Breast epithelium (tissue), 4 donors: ENCODE data around the gene DIPK2B. TPM values are rescaled to one million over a fixed set of nuclear protein-coding genes. Genes with fewer than 3 reads are reported as not detected.

ENCODE experiments used
- DNase-seq, 2 donors: peaks; one replicate each; pipeline ENCODE4 v3.0.0-alpha.2; 2019; ENCODE audit warnings: low spot score in 2 of 2
- H3K27ac ChIP-seq, 2 donors: fragments of 200-600 bp; sonication (generic) in 1 of 2; one replicate each; pipeline ENCODE4 v1.5.1; 2016 to 2019; ENCODE audit warnings: mild to moderate bottlenecking in 1 of 2
- H3K27me3 ChIP-seq, 2 donors: fragments of 200-600 bp; sonication (generic) in 1 of 2; one replicate each; pipeline versions ENCODE4 v1.5.1 to v1.6.0; 2017 to 2019; ENCODE audit warnings: control low read depth in 1 of 2, mild to moderate bottlenecking in 1 of 2
- H3K36me3 ChIP-seq: fragments of 200-600 bp; one replicate; pipeline ENCODE4 v1.5.1; 2019
- H3K4me1 ChIP-seq, 2 donors: fragments of 200-600 bp; sonication (generic); one replicate each; pipeline ENCODE4 v1.5.1; 2016 to 2019; ENCODE audit warnings: control low read depth in 1 of 2
- H3K4me3 ChIP-seq, 3 donors: fragments of 200-600 bp; sonication (generic); 1 replicate in 2 of 3; 2 replicates in 1 of 3; pipeline ENCODE4 v1.5.1; 2016 to 2019; ENCODE audit warnings: mild to moderate bottlenecking in 3 of 3, moderate library complexity in 2 of 3
- H3K9me3 ChIP-seq, 2 donors: fragments of 200-600 bp; sonication (generic) in 1 of 2; one replicate each; pipeline ENCODE4 v1.5.1; 2016 to 2019; ENCODE audit warnings: control low read depth in 1 of 2
- CTCF ChIP-seq, 3 donors: fragments of 450-650 bp; IDR thresholded peaks; one replicate each; pipeline ENCODE4 v1.5.1; 2016 to 2017; ENCODE audit warnings: antibody characterized with exemption in 3 of 3, mild to moderate bottlenecking in 3 of 3, moderate library complexity in 3 of 3
- POLR2A ChIP-seq: fragments of 450-650 bp; IDR thresholded peaks from one replicate; pipeline ENCODE4 v1.6.1; 2016; ENCODE audit warnings: antibody characterized with exemption, mild to moderate bottlenecking, moderate library complexity
- POLR2AphosphoS5 ChIP-seq, 3 donors: sonication (generic); formaldehyde crosslinking; IDR thresholded peaks; one replicate each; pipeline ENCODE4 v1.6.1; 2017; ENCODE audit warnings: antibody characterized with exemption in 3 of 3
- intact Hi-C: fragments of 100-400 bp; cut with DNase I; formaldehyde crosslinking; loops from one replicate; pipeline ENCODE4 v1.15.1; 2023; ENCODE audit warnings: low total_unique reads
- total RNA-seq, 3 donors: library from RNA; depleted of rRNA; stranded (reverse); fragments of >200 nt; gene quantifications; one replicate each; pipeline ENCODE4 v1.1.0, GENCODE V29; 2016

Gene DIPK2B
- total RNA-seq, 3 donors from 2014 or later: 9.2 to 65.5 (median 12.2) TPM

- intact Hi-C loops: no loop called here
- Histone ChIP-seq H3K27me3 (peaks cover 0 to 52% of the 10 kb centered on the region in 2 donors), H3K27ac (peak overlapping the region in 1 of 2 donors; percentile 9), H3K36me3 (no peaks in the 10 kb centered on the region), H3K9me3 (no peaks in the 10 kb centered on the region), H3K4me1 (no peaks in the 10 kb centered on the region), H3K4me3 (peak overlapping the region in 2 of 3 donors; percentile 11 to 17)
- TF ChIP-seq POLR2A (no peak), POLR2AphosphoS5 (IDR thresholded peaks at IDR 0.05) (no peak), CTCF (IDR thresholded peaks at IDR 0.05) (no peak)
- DNase-seq: no peak
These were observed 2.0 kb downstream of the DIPK2B start for GRCh38 chrX:45198706-45199105.

- DNase-seq: no peak
- intact Hi-C loops: no loop called here
- TF ChIP-seq POLR2A (no peak), POLR2AphosphoS5 (IDR thresholded peaks at IDR 0.05) (no peak), CTCF (IDR thresholded peaks at IDR 0.05) (no peak)
- Histone ChIP-seq H3K36me3 (no peaks in the 10 kb centered on the region), H3K27me3 (peaks cover 0 to 52% of the 10 kb centered on the region in 2 donors), H3K4me3 (peak overlapping the region in 1 of 3 donors; percentile 17), H3K4me1 (no peaks in the 10 kb centered on the region), H3K9me3 (no peaks in the 10 kb centered on the region), H3K27ac (peak overlapping the region in 1 of 2 donors; percentile 9)
These were observed 2.4 kb downstream of the DIPK2B start for GRCh38 chrX:45198301-45198700.

- intact Hi-C loops: no loop called here
- H3K4me1 ChIP-seq: no peaks in the 10 kb centered on the region
- no peak overlapping the region for H3K27ac ChIP-seq
- H3K36me3 ChIP-seq: no peaks in the 10 kb centered on the region
- no peaks in the 10 kb centered on the region for H3K9me3 ChIP-seq
- no peak for TF ChIP-seq POLR2A
- TF ChIP-seq POLR2AphosphoS5 (IDR thresholded peaks at IDR 0.05): no peak
- TF ChIP-seq CTCF (IDR thresholded peaks at IDR 0.05): no peak
- no peak overlapping the region for H3K4me3 ChIP-seq
- no peak for DNase-seq
- peaks cover 0 to 55% of the 10 kb centered on the region in 2 donors for H3K27me3 ChIP-seq
These were observed 4.0 kb downstream of the DIPK2B start for GRCh38 chrX:45196701-45197100.

- H3K36me3 ChIP-seq: no peaks in the 10 kb centered on the region
- H3K4me1 ChIP-seq: no peaks in the 10 kb centered on the region
- TF ChIP-seq POLR2A: no peak
- TF ChIP-seq POLR2AphosphoS5 (IDR thresholded peaks at IDR 0.05): no peak
- no peak for TF ChIP-seq CTCF (IDR thresholded peaks at IDR 0.05)
- H3K27me3 ChIP-seq: peaks cover 0 to 44% of the 10 kb centered on the region in 2 donors
- no peak for DNase-seq
- intact Hi-C loops: no loop called here
- no peak overlapping the region for H3K27ac ChIP-seq
- H3K4me3 ChIP-seq: no peak overlapping the region
- H3K9me3 ChIP-seq: no peaks in the 10 kb centered on the region
These were observed 8.8 kb downstream of the DIPK2B start for GRCh38 chrX:45191820-45192409.

- intact Hi-C loops: no loop called here
- TF ChIP-seq POLR2A (no peak), POLR2AphosphoS5 (IDR thresholded peaks at IDR 0.05) (no peak), CTCF (IDR thresholded peaks at IDR 0.05) (no peak)
- no peaks in the 10 kb centered on the region for H3K36me3 ChIP-seq
- peaks cover 0 to 44% of the 10 kb centered on the region in 2 donors for H3K27me3 ChIP-seq
- no peak overlapping the region for H3K4me3 ChIP-seq
- no peak overlapping the region for H3K27ac ChIP-seq
- no peak for DNase-seq
- no peaks in the 10 kb centered on the region for H3K4me1 ChIP-seq
- no peaks in the 10 kb centered on the region for H3K9me3 ChIP-seq
These were observed 9.3 kb downstream of the DIPK2B start for GRCh38 chrX:45191383-45191782.
